Ascending aorta (tissue), 2 donors: Measurements from ENCODE around the gene GRIP2. TPM values are rescaled to one million over a fixed set of nuclear protein-coding genes. Genes with fewer than 3 reads are reported as not detected.

Experiments used
- DNase-seq, 2 donors: peaks; one replicate each; pipeline ENCODE4 v3.0.0-alpha.2; 2019; ENCODE audit warnings: low spot score in 2 of 2
- H3K27ac ChIP-seq, 2 donors: fragments of 200-600 bp; sonication (generic); one replicate each; pipeline ENCODE4 v1.5.1; 2016 to 2017; ENCODE audit warnings: mild to moderate bottlenecking in 1 of 2
- H3K27me3 ChIP-seq: fragments of 200-600 bp; sonication (generic); one replicate; pipeline ENCODE4 v1.5.1; 2017
- H3K36me3 ChIP-seq, 2 donors: fragments of 200-600 bp; sonication (generic); one replicate each; pipeline ENCODE4 v1.5.1; 2016
- H3K4me1 ChIP-seq, 2 donors: fragments of 200-600 bp; sonication (generic); one replicate each; pipeline ENCODE4 v1.5.1; 2016 to 2017; ENCODE audit warnings: mild to moderate bottlenecking in 1 of 2
- H3K4me3 ChIP-seq, 2 donors: fragments of 200-600 bp; sonication (generic); one replicate each; pipeline ENCODE4 v1.5.1; 2016 to 2017; ENCODE audit warnings: mild to moderate bottlenecking in 1 of 2
- H3K9me3 ChIP-seq, 2 donors: fragments of 200-600 bp; sonication (generic); one replicate each; pipeline ENCODE4 v1.5.1; 2016
- CTCF ChIP-seq, 3 experiments: fragments of 200-600 bp in 2 of 3; fragments of 450-650 bp in 1 of 3; sonication (generic) in 2 of 3; IDR thresholded peaks; one replicate each; pipeline ENCODE4 v1.5.1; 2016 to 2019; ENCODE audit warnings: antibody characterized with exemption in 3 of 3, mild to moderate bottlenecking in 1 of 3, moderate library complexity in 1 of 3
- intact Hi-C: fragments of 100-400 bp; cut with DNase I; formaldehyde crosslinking; loops from one replicate; pipeline ENCODE4 v1.15.1; 2023
- total RNA-seq: library from RNA; depleted of rRNA; stranded (reverse); fragments of >200 nt; gene quantifications from one replicate; pipeline ENCODE4 v1.1.0, GENCODE V29; 2016

The GRIP2 gene
- total RNA-seq, 1 donor from 2014 or later, result 0.21 TPM

- no peaks in the 10 kb centered on the region for H3K27me3 ChIP-seq
- TF ChIP-seq CTCF (IDR thresholded peaks at IDR 0.05), result no peak
- no peaks in the 10 kb centered on the region for H3K9me3 ChIP-seq
- H3K27ac ChIP-seq, result no peak overlapping the region
- no peaks in the 10 kb centered on the region for H3K36me3 ChIP-seq
- H3K4me1 ChIP-seq, result no peaks in the 10 kb centered on the region
- intact Hi-C loops, result no loop called here
- no peak for DNase-seq
- no peak overlapping the region for H3K4me3 ChIP-seq
Measured at GRCh38 chr3:14570864-14571263, 30.7 kb upstream of the GRIP2 start.

GRCh38 chr3:14570089-14570488, 29.9 kb upstream of the GRIP2 start:
- H3K4me1 ChIP-seq, result no peaks in the 10 kb centered on the region
- H3K27me3 ChIP-seq, result no peaks in the 10 kb centered on the region
- intact Hi-C loops, result no loop called here
- no peak overlapping the region for H3K4me3 ChIP-seq
- no peak overlapping the region for H3K27ac ChIP-seq
- no peaks in the 10 kb centered on the region for H3K9me3 ChIP-seq
- no peak for TF ChIP-seq CTCF (IDR thresholded peaks at IDR 0.05)
- no peaks in the 10 kb centered on the region for H3K36me3 ChIP-seq
- DNase-seq, result no peak

GRCh38 chr3:14569474-14570000, 29.4 kb upstream of the GRIP2 start:
- Histone ChIP-seq H3K4me3 (no peak overlapping the region), H3K36me3 (no peaks in the 10 kb centered on the region), H3K4me1 (no peaks in the 10 kb centered on the region), H3K27ac (no peak overlapping the region), H3K9me3 (no peaks in the 10 kb centered on the region), H3K27me3 (no peaks in the 10 kb centered on the region)
- TF ChIP-seq CTCF (IDR thresholded peaks at IDR 0.05), result no peak
- intact Hi-C loops, result no loop called here
- no peak for DNase-seq

- Histone ChIP-seq H3K36me3 (no peaks in the 10 kb centered on the region), H3K9me3 (no peaks in the 10 kb centered on the region), H3K27ac (no peak overlapping the region), H3K4me1 (no peaks in the 10 kb centered on the region), H3K4me3 (no peak overlapping the region), H3K27me3 (no peaks in the 10 kb centered on the region)
- no peak for TF ChIP-seq CTCF (IDR thresholded peaks at IDR 0.05)
- DNase-seq, result no peak
- intact Hi-C loops, result no loop called here
Measured at GRCh38 chr3:14568269-14568668, 28.1 kb upstream of the GRIP2 start.

GRCh38 chr3:14566812-14567211, 26.7 kb upstream of the GRIP2 start:
- no peak overlapping the region for H3K27ac ChIP-seq
- H3K9me3 ChIP-seq, result no peaks in the 10 kb centered on the region
- no peak for TF ChIP-seq CTCF (IDR thresholded peaks at IDR 0.05)
- intact Hi-C loops, result no loop called here
- H3K27me3 ChIP-seq, result no peaks in the 10 kb centered on the region
- H3K4me3 ChIP-seq, result no peak overlapping the region
- H3K36me3 ChIP-seq, result no peaks in the 10 kb centered on the region
- no peak for DNase-seq
- H3K4me1 ChIP-seq, result no peaks in the 10 kb centered on the region
